GM19043 (cell line): ENCODE data around the gene PARD3.
"Not testable (repeated sequence)": the region's sequence is repeated elsewhere in the genome, so short reads cannot be mapped to it uniquely, and the experiment has no call there.

Experiments
- ATAC-seq: cut with Tn5 transposase; IDR thresholded peaks from one replicate; pipeline ENCODE4 v1.9.1; 2021; ENCODE audit warnings: low read depth; ENCODE audit not compliant: unreplicated experiment

Gene PARD3

GRCh38 chr10:34815185-34816084 lies at the start of gene PARD3:
TSS of gene PARD3 (minus strand) at chr10:34815296. CDS start at chr10:34814995, 301 bp downstream.
- peak; percentile 37 for ATAC-seq

- no peak for ATAC-seq
These were observed 49.3 kb upstream of the PARD3 start for GRCh38 chr10:34864149-34865067.

GRCh38 chr10:34862892-34863291 lies 47.8 kb upstream of the PARD3 start:
- ATAC-seq, result no peak

- no peak for ATAC-seq
These were observed 46.4 kb upstream of the PARD3 start for GRCh38 chr10:34861293-34862021.

- ATAC-seq, result no peak
These were observed 44.1 kb upstream of the PARD3 start for GRCh38 chr10:34859170-34859569.

- ATAC-seq, result no peak
These were observed 42.9 kb upstream of the PARD3 start for GRCh38 chr10:34858003-34858402.

- no peak for ATAC-seq
These were observed 39.1 kb upstream of the PARD3 start for GRCh38 chr10:34854147-34854601.

- ATAC-seq, result no peak
These were observed 38.3 kb upstream of the PARD3 start for GRCh38 chr10:34853357-34853756.

- ATAC-seq, result no peak
These were observed 35.5 kb upstream of the PARD3 start for GRCh38 chr10:34850558-34850957.

GRCh38 chr10:34850036-34850435 lies 34.9 kb upstream of the PARD3 start:
- ATAC-seq, result no peak

GRCh38 chr10:34845070-34845469 lies 30.0 kb upstream of the PARD3 start:
- ATAC-seq, result no peak

- ATAC-seq, result no peak
These were observed 29.4 kb upstream of the PARD3 start for GRCh38 chr10:34844448-34844847.

- ATAC-seq, result not testable (repeated sequence)
These were observed 28.4 kb upstream of the PARD3 start for GRCh38 chr10:34843470-34843869.

GRCh38 chr10:34838366-34838900 lies 23.3 kb upstream of the PARD3 start:
- ATAC-seq, result no peak

GRCh38 chr10:34835908-34836508 lies 20.9 kb upstream of the PARD3 start:
- ATAC-seq, result peak; percentile 70

GRCh38 chr10:34834274-34834673 lies 19.2 kb upstream of the PARD3 start:
- no peak for ATAC-seq

- ATAC-seq, result no peak
These were observed 15.2 kb upstream of the PARD3 start for GRCh38 chr10:34830217-34830822.

GRCh38 chr10:34826857-34827766 lies 12.0 kb upstream of the PARD3 start:
- ATAC-seq, result no peak
